BJ (cell line): ENCODE results near the gene GRIN1. TPM values are rescaled to one million over a fixed set of nuclear protein-coding genes. Genes with fewer than 3 reads are reported as not detected.

Source experiments
- CTCF ChIA-PET: fragments of 350-600 bp; formaldehyde crosslinking; extraction: SDS; loops from one replicate; lab custom pipeline; 2021; ENCODE audit warnings: antibody characterized with exemption, inconsistent platforms; lab: Yijun Ruan, JAX
- POLR2A ChIA-PET: fragments of 300-600 bp; sonication (Branson Sonifier 250); formaldehyde crosslinking; extraction: SDS; loops from one replicate; lab custom pipeline; 2021; ENCODE audit warnings: antibody characterized with exemption; lab: Charles Lee
- DNase-seq: peaks from one replicate; pipeline ENCODE4 v3.0.0-alpha.2; 2011; ENCODE audit warnings: low read depth
- H3K27me3 ChIP-seq: 2 replicates; pipeline ENCODE4 v1.6.0; 2011; ENCODE audit warnings: low read length; ENCODE audit not compliant: control insufficient read depth, insufficient read depth
- H3K36me3 ChIP-seq: 2 replicates; pipeline ENCODE4 v1.5.1; 2011; ENCODE audit warnings: low read length; ENCODE audit not compliant: control insufficient read depth, insufficient read depth
- H3K4me3 ChIP-seq: 2 replicates; pipeline ENCODE4 v1.5.1; 2011; ENCODE audit warnings: low read depth, mild to moderate bottlenecking, control low read depth, low read length
- polyA plus RNA-seq: library from polyadenylated mRNA; depleted of rRNA; stranded (reverse); fragments of >200 nt; gene quantifications from 2 replicates; pipeline ENCODE4 v1.2.3, GENCODE V29; 2011
- TF ChIP-seq, protein P1 (sequence below): IDR thresholded peaks from 2 replicates; pipeline ENCODE4 v1.5.1; 2011; ENCODE audit warnings: low read depth, mild to moderate bottlenecking, control low read depth, inconsistent platforms, low read length, moderate library complexity; ENCODE audit not compliant: insufficient read depth

Gene GRIN1
- polyA plus RNA-seq, 1 experiment, result 0.10 TPM

- H3K4me3 ChIP-seq, result no peak overlapping the region
- TF ChIP-seq, protein P1, sequence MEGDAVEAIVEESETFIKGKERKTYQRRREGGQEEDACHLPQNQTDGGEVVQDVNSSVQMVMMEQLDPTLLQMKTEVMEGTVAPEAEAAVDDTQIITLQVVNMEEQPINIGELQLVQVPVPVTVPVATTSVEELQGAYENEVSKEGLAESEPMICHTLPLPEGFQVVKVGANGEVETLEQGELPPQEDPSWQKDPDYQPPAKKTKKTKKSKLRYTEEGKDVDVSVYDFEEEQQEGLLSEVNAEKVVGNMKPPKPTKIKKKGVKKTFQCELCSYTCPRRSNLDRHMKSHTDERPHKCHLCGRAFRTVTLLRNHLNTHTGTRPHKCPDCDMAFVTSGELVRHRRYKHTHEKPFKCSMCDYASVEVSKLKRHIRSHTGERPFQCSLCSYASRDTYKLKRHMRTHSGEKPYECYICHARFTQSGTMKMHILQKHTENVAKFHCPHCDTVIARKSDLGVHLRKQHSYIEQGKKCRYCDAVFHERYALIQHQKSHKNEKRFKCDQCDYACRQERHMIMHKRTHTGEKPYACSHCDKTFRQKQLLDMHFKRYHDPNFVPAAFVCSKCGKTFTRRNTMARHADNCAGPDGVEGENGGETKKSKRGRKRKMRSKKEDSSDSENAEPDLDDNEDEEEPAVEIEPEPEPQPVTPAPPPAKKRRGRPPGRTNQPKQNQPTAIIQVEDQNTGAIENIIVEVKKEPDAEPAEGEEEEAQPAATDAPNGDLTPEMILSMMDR, result no peak
- no peak for DNase-seq
- H3K36me3 ChIP-seq, result peaks cover 47% of the 10 kb centered on the region
- POLR2A ChIA-PET, result no interaction called here
- H3K27me3 ChIP-seq, result no peaks in the 10 kb centered on the region
- CTCF ChIA-PET, result interaction anchor here (1.3 kb wide), 1 partner anchor 34 kb away, joined by 3 read pairs; no protein-coding TSS in a partner anchor
Measured at GRCh38 chr9:137097761-137098462, 41.0 kb upstream of the GRIN1 start.

- Histone ChIP-seq H3K27me3 (no peaks in the 10 kb centered on the region), H3K4me3 (no peak overlapping the region), H3K36me3 (peaks cover 56% of the 10 kb centered on the region)
- TF ChIP-seq, protein P1, result no peak
- no peak for DNase-seq
- CTCF ChIA-PET, result no interaction called here
- POLR2A ChIA-PET, result no interaction called here
Measured at GRCh38 chr9:137099231-137099630, 39.7 kb upstream of the GRIN1 start.

GRCh38 chr9:137103206-137103999 lies 35.6 kb upstream of the GRIN1 start:
- peaks cover 56% of the 10 kb centered on the region for H3K36me3 ChIP-seq
- TF ChIP-seq, protein P1, result no peak
- no peaks in the 10 kb centered on the region for H3K27me3 ChIP-seq
- ChIA-PET CTCF (no interaction called here), POLR2A (no interaction called here)
- H3K4me3 ChIP-seq, result no peak overlapping the region
- no peak for DNase-seq

DNA sequence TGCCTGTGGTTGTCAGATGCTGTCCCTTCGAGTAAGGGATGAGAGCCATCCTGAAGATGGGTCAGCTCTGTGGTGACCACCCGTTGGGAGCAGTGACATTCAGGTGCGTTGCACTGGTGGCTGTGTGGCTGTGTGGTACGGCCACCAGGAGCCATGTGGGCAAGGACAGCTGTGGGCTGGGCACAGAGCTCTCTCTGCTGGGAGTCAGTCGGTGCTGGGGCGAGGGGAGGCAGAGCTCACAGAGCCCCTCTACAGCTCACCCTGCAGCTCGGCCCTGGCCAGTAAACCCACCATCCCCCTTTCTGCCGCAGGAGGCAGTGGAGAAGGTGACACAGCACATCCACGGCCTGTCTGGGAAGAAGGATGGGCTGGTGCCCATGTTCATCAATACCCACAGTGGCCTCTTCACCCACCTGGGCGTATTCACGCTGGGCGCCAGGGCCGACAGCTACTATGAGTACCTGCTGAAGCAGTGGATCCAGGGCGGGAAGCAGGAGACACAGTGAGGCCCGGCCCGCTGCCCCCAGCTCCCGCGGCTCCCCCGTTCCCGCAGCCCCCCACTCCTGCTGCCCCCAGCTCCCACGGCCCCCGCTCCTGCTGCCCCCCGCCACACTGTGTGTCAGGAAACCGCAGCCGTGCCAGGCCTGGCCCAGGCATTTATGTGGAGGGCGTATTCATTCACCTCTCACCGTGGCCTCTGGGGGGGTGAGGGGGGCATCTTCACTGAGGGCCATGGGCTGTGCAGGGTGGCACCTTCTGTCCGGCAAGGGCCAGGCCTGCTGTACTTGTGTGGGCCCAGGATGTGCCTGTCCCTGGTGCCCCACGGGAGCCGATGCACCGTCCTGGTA lies 32.9 kb upstream of the GRIN1 start:
- CTCF ChIA-PET, result interaction anchor here (1.3 to 1.5 kb wide), 2 partner anchors 38 to 71 kb away, joined by 3 to 5 read pairs; no protein-coding TSS in a partner anchor
- TF ChIP-seq, protein P1, result no peak
- H3K36me3 ChIP-seq, result peaks cover 60% of the 10 kb centered on the region
- no peak for DNase-seq
- H3K4me3 ChIP-seq, result no peak overlapping the region
- POLR2A ChIA-PET, result no interaction called here
- no peaks in the 10 kb centered on the region for H3K27me3 ChIP-seq
